ENCODE data around the gene USP47.
A peak's percentile ranks its signal among the peaks of the same experiment; 100 is the strongest.

Gene USP47, protein sequence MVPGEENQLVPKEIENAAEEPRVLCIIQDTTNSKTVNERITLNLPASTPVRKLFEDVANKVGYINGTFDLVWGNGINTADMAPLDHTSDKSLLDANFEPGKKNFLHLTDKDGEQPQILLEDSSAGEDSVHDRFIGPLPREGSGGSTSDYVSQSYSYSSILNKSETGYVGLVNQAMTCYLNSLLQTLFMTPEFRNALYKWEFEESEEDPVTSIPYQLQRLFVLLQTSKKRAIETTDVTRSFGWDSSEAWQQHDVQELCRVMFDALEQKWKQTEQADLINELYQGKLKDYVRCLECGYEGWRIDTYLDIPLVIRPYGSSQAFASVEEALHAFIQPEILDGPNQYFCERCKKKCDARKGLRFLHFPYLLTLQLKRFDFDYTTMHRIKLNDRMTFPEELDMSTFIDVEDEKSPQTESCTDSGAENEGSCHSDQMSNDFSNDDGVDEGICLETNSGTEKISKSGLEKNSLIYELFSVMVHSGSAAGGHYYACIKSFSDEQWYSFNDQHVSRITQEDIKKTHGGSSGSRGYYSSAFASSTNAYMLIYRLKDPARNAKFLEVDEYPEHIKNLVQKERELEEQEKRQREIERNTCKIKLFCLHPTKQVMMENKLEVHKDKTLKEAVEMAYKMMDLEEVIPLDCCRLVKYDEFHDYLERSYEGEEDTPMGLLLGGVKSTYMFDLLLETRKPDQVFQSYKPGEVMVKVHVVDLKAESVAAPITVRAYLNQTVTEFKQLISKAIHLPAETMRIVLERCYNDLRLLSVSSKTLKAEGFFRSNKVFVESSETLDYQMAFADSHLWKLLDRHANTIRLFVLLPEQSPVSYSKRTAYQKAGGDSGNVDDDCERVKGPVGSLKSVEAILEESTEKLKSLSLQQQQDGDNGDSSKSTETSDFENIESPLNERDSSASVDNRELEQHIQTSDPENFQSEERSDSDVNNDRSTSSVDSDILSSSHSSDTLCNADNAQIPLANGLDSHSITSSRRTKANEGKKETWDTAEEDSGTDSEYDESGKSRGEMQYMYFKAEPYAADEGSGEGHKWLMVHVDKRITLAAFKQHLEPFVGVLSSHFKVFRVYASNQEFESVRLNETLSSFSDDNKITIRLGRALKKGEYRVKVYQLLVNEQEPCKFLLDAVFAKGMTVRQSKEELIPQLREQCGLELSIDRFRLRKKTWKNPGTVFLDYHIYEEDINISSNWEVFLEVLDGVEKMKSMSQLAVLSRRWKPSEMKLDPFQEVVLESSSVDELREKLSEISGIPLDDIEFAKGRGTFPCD (N-terminal part only)

DNA sequence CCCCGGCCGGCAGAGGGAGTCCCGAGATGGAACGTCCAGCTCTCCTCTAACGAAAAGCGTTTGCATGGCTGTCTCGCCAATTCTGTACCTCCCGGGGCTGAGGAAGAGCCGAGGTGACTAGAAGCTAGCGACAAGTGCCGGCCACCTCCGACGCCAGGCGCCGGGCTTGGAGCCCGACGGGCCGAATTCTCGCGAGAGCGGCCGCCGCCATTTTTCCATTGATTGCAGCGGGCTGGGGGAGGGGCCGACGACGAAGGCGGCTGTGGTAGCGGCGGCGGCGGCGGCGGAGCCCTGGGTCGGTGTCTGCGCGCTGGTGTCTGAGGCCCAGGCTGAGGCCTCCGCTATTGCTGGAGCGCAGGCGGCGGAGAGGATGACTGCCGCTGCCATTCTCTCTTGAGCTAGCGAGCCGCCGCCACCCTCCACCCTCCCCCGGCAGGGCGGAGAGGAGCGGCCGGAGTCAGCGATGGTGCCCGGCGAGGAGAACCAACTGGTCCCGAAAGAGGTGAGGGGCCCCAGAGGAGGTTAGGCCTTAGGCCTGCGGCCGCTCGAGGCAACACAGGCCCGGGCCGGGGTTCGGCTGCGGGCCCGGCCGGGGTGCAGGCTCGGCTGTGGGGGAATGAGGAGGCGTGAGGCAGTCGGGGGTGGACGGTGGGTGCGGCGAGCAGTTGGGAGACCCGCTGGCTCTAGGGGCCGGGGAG, at the start of gene USP47:
Gene USP47 (plus strand): TSS at position 250 of the 698 bp plus-strand sequence. CDS start 214 bp downstream, at position 464.
- peak; percentile 95 for DNase-seq

DNA sequence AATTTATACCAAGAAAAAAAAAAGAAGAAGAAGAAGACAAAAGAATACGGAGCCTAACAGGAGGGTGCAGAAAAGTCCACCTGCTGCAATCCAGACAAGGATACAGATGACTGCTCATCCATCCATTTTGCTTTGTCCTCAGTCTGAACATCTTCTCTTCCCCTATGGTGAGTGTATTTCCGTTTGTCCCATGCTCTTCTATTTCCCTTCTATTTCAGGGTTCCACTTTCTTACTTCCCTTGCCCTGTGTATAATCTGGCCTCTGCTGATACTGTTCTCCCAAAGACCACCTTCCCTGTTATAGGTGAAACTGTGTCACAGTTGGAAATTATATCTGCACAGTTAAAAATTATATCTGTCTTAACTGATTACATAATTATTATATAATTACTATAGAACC, 48.7 kb upstream of the USP47 start:
- DNase-seq = no peak

DNA sequence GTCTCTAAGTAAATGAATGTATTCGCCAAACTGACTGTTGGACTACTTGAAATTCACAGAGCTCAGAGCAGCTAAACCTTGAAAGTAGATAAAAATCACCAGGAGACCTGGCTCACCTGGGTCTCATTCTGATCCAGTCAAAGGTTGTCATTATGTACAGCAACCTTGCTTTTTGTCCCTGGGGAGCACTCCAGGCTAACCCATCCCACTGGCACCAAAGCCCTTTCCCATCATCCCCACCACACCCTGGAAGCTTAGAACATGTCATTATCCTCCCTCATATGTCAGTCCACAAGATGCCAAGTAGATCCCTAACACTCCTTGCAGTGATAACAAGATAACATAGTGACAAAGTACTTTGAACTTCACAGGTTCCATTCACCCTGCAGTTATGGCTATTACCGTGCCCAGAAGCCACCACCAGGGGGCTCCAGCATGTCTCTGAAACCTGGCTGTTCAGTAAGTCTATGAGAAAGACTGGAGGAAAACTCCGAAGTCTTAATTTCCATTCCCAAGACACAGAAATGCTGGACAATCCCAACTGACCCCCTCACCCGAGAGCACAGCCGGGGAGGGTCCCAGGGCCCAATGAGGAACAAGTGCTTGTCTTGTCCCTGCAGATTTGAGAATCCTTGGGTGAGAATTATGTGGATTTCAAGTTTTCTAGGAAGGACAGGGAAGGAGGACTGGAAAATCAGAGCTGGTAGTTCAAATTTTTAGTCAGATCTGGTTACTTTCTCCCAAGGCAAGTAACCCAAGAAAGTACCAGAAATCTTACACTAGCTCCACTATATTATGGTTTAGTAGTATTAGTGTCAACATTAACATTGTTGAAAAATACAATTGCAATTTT, 43.0 kb upstream of the USP47 start:
- peak; percentile 78 for DNase-seq

- DNase-seq = no peak
Measured at GRCh38 chr11:11805228-11805627, 36.5 kb upstream of the USP47 start.

DNA sequence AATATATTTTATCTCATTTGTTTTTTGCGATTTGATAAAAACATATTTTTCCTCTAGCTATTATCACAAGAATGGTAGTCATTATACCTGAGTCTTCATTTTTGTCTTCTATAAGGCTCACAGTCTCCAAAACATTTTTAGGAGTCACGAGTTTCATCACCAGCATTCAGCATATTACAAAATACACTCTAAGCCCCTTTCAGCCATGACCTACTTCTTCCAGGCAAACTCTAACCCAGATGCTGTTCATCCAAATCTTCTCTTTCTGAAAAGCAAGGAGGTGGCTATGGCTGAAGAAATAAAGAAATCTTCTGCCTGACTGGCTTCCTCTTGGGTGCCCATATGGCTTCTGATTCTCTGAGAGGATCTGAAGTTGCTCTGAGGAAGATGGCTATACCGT, 35.7 kb upstream of the USP47 start:
- no peak for DNase-seq

DNA sequence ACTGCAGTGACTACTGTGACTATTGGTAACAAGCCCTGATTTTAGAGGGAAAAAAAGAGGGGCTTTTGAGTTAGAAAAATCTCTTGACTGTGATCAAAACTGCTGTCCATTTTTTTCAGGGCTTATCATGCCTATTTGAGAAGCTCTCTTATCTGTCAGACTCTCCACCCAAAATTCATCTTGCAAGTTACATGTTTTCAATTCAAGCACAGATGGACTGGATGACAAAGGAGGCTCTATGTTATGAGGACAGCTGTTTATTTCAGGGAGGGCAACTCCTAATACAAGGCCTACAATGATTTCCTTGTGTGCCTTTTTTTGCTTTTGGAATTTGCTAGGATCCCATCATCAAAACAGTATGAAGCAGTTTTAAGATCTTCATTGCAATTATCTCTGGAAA, 35.2 kb upstream of the USP47 start:
- DNase-seq = no peak

DNA sequence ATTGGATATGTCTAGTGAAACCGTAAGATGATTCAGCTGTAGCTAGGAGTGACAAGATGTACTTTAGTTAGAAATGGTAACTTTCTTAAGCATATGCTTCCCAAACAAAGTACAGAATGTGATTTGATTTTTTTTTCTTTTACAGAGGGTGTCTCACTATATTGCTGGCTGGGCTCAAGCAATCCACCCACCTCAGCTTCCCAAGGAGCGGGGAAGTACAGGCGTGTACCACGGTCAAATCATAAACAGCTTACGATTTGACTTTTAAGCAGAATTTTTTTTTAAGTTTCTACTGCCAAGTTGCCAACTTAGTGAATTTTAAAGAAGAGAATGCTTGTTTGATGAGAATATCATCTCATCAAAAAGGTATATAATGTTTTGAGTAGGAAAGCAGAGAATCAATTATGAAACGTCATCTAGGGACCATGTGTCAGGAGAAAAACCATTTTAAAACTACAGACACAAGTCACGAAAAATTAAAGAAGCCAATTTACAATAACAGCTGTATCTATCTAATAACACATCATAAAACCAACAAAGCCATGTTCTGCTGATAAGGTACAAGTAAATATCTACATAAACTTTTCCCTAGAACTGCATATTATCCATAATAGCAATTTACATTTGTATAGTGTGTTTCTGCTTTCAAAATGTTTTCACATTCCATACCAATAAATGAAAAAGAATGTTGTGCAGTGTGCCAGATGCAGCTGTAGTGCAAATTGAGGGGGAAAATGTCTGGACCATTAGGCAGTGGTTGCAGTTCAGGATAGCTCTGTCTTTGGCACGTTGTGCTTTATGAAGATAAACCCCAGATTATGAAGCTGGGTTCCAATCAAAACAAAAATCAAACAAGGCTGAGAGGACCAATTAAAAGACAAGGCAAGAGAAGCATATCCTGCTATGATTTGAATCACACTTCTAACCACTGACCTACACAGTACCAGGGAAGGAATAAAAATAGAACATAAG, 33.7 kb upstream of the USP47 start:
- DNase-seq = no peak

DNA sequence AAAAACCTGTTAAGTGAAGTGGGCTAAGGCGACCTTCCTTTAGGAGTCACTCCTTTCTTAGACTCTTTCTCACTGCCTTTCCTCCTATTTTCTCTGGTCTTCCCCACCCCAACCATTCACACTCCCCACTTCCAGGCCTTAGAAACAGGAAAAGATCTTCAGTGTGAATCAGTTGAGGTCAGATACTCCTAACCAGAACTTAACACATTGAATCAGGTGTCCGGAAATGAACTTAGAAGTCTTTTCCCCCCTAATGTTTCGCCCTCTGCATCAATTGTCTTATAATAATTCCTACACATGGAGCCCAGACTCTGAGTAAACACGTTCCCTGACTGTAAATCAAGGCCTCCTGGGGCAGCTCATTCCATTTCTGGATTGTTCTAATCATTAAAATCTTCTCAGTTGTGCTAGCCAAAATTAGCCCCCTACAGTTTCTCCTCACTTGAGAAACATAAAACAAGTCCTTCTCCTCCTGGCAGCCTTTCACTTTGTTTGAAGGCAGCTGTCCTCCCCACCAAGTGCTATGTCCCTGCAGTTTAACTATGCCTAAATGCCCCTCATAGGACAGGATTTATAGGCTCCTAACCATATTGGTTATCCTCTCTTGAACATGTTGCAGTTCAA, 32.7 kb upstream of the USP47 start:
- no peak for DNase-seq

- no peak for DNase-seq
Measured at GRCh38 chr11:11810764-11811726, 30.7 kb upstream of the USP47 start.

DNA sequence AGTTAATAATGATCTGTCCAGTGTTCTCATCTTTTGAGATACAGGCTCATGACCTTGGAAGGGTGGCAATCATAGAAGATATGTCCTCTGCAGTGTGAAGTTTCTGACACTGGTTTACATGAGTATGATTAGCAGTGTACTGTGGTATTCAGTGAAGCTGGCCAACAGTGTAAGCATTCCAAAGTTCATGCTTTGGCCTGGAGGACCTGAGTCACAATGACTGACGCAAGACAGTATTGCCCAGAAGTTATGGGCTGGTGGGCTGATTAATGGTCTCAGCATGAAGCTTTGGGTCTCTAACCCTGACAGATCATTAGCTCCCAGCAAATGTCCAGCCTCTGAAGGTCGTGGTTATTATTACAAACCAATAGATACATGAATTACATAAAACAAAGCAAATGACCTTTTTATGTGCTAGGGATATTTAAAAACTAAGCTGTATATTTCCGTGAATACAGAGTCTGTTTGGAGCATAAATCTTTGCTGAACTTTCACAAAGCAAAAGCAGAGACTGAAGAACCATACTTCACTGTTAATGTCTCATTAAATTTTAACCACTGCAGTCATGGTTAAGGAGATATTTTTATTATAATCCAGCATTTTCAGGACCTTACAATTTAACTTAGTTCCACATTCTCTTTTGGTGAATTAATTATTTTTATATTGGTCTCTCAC, 28.3 kb upstream of the USP47 start:
- no peak for DNase-seq

DNA sequence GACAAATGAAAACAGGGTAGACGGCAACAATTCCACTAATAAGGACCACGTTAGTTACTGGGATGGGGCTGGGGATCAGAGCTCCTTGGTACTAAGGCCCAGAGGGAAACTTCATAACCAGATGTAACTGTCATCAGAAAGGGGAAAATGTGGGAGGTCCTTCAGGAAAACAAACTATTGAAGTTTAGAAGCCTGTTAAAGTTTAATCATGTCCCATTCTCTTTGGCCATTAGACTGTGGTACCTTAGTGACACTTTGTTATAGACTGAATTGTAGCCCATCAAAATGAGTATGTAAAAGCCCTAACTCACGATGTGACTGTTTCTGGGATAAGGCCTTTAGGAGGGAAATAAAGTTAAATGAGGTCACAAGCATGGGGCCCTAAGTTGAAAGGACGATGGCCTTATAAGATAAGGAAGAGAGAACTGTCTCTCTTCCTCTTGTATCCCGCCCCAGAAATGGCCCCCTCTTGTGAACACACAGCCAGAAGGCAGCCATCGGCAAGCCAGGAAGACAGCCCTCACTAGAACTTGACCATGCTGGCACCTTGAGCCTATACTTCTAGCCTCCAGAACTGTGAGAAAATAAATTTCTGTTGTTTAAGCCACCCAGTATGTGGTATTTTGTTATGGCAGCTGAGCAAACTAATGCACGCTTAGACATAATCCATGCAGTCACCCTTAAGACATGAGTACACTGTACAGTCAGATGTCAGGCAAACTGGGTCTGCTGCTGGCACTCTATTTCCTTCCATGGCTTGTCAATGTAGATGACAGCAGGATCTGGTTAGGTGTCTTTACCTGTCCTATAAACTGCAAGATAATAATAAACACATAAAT, 26.9 kb upstream of the USP47 start:
- DNase-seq = no peak

GRCh38 chr11:11816511-11817314, 25.1 kb upstream of the USP47 start:
- DNase-seq = no peak

DNA sequence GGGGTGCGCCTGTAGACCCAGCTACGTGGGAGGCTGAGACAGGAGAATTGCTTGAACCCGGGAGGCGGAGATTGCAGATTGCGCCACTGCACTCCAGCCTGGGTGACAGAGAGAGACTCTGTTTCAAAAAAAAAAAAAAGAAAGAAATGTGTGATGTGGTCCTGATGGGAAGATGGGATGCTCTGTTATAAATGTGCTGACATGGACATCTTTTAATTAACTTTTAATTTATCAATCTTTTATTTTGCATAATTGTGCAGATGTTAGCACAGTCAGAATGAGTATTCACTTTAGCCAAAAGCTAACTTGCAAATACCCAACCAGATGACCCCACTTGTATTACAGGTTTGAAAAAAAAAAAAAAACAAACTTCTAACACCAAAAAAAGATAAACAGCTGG, 23.8 kb upstream of the USP47 start:
- DNase-seq = no peak

GRCh38 chr11:11818529-11819121, 23.1 kb upstream of the USP47 start:
- DNase-seq = no peak

GRCh38 chr11:11821899-11822298, 19.9 kb upstream of the USP47 start:
- DNase-seq = no peak

- DNase-seq = no peak
Measured at GRCh38 chr11:11822946-11823345, 18.8 kb upstream of the USP47 start.
